AML-193 (cell line): ENCODE data around the gene LEUTX.
A peak's percentile ranks its signal among the peaks of the same experiment; 100 is the strongest.
"Not testable (repeated sequence)": the region's sequence is repeated elsewhere in the genome, so short reads cannot be mapped to it uniquely, and the experiment has no call there.

Source experiments
- DNase-seq, 2 experiments: peaks; one replicate each; lab custom pipeline; 2025; lab: John Stamatoyannopoulos, UW

Gene LEUTX

GRCh38 chr19:39780894-39781293, 2.2 kb downstream of the LEUTX start:
- DNase-seq, result no peak

- no peak for DNase-seq
Observed at GRCh38 chr19:39788244-39788643, 9.6 kb downstream of the LEUTX start.

- DNase-seq, result peak; percentile 52 to 62
Observed at GRCh38 chr19:39792999-39793546, 14.4 kb downstream of the LEUTX start.

GRCh38 chr19:39795001-39795400, 16.3 kb downstream of the LEUTX start:
- DNase-seq, result peak; percentile 4 to 7

- DNase-seq, result no peak
Observed at GRCh38 chr19:39796000-39796498, 17.4 kb downstream of the LEUTX start.

- no peak for DNase-seq
Observed at GRCh38 chr19:39797083-39797482, 18.4 kb downstream of the LEUTX start.

GRCh38 chr19:39802958-39803357, 24.3 kb downstream of the LEUTX start:
- no peak for DNase-seq

- no peak for DNase-seq
Observed at GRCh38 chr19:39805104-39805503, 26.4 kb downstream of the LEUTX start.

- no peak for DNase-seq
Observed at GRCh38 chr19:39807846-39808364, 29.3 kb downstream of the LEUTX start.

GRCh38 chr19:39808688-39809087, 30.0 kb downstream of the LEUTX start:
- not testable (repeated sequence) for DNase-seq

GRCh38 chr19:39809368-39809767, 30.7 kb downstream of the LEUTX start:
- no peak for DNase-seq

GRCh38 chr19:39810424-39810823, 31.8 kb downstream of the LEUTX start:
- DNase-seq, result no peak

- DNase-seq, result no peak
Observed at GRCh38 chr19:39811064-39811463, 32.4 kb downstream of the LEUTX start.

GRCh38 chr19:39813264-39813993, 34.8 kb downstream of the LEUTX start:
- no peak for DNase-seq

GRCh38 chr19:39814111-39814510, 35.5 kb downstream of the LEUTX start:
- DNase-seq, result not testable (repeated sequence)

GRCh38 chr19:39814595-39814994, 35.9 kb downstream of the LEUTX start:
- DNase-seq, result no peak

GRCh38 chr19:39816287-39817048, 37.8 kb downstream of the LEUTX start:
- no peak for DNase-seq

GRCh38 chr19:39817888-39818561, 39.4 kb downstream of the LEUTX start:
- DNase-seq, result no peak

- DNase-seq, result no peak
Observed at GRCh38 chr19:39818626-39819097, 40.0 kb downstream of the LEUTX start.

GRCh38 chr19:39819786-39820185, 41.1 kb downstream of the LEUTX start:
- DNase-seq, result no peak

GRCh38 chr19:39820696-39821095, 42.0 kb downstream of the LEUTX start:
- DNase-seq, result no peak

- no peak for DNase-seq
Observed at GRCh38 chr19:39823686-39824085, 45.0 kb downstream of the LEUTX start.
